Ramos (cell line): ENCODE results near the gene NUP153.

Experiments used
- in situ Hi-C: fragments of 300-500 bp; cut with MboI; formaldehyde crosslinking; loops from one replicate; pipeline ENCODE4 v1.14.3; 2022; ENCODE audit warnings: low sequenced_read_pairs; ENCODE audit not compliant: unreplicated experiment

The NUP153 gene

GRCh38 chr6:17672064-17672718 lies 34.5 kb downstream of the NUP153 start:
- in situ Hi-C loops = no loop called here

GRCh38 chr6:17666646-17667045 lies 40.1 kb downstream of the NUP153 start:
- in situ Hi-C loops = no loop called here

GRCh38 chr6:17665132-17665531 lies 41.6 kb downstream of the NUP153 start:
- in situ Hi-C loops = no loop called here

DNA sequence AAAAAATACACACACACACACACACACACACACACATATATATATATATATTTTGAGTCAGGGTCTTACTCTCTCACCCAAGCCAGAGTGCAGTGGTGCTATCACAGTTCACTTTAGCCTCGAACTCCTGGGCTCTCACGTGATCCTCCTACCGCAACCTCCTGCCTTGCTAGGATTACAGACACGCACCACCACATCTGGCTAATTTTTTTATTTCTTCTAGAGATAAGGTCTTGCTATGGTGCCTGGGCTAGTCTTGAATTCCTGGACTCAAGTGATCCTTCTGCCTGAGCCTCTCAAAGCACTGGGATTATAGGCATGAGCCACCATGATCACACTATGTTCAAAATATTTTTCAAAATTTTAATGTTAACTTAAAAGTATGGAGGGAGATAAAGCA lies 43.5 kb downstream of the NUP153 start:
- in situ Hi-C loops = no loop called here

GRCh38 chr6:17662585-17662984 lies 44.1 kb downstream of the NUP153 start:
- in situ Hi-C loops = no loop called here

- in situ Hi-C loops = no loop called here
Measured at GRCh38 chr6:17656644-17657043, 50.1 kb downstream of the NUP153 start.

DNA sequence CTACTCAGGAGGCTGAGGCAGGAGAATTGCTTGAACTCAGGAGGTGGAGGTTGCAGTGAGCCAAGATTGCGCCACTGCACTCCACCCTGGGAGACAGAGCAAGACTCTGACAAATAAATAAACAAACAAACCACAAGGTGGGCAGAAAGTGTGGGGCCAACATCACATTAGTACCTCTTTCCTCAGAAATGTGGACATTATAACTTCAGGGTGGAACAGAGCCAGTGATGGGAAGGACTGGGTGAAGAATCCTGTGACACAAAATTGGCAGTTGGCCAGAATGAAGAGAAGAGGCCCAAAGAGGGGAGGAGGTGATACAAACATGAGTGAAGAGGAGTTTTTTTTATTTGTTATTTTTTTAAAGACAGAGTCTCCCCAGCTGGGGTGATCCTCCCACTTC lies 50.6 kb downstream of the NUP153 start:
- in situ Hi-C loops = no loop called here

- in situ Hi-C loops = no loop called here
Measured at GRCh38 chr6:17653198-17653882, 53.4 kb downstream of the NUP153 start.

GRCh38 chr6:17650656-17651309 lies 55.9 kb downstream of the NUP153 start:
- in situ Hi-C loops = no loop called here

DNA sequence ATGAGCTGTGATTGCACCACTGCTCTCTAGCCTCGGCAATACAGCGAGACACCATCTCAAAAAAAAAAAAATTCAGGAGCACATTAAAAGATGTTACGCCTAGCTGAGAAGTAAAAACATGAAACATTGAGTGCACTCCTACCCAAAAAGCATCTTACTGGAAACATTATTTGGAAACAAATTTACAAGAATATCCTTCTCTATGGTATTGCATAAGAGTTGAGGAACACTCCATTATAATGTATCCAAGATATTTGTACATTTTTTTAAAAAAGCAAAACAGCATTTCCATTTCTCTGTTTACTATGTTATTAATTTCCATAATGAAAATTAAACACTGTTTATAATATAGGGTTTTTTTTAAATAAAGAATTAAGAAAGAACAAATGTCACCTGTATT lies 58.0 kb downstream of the NUP153 start:
- in situ Hi-C loops = no loop called here

DNA sequence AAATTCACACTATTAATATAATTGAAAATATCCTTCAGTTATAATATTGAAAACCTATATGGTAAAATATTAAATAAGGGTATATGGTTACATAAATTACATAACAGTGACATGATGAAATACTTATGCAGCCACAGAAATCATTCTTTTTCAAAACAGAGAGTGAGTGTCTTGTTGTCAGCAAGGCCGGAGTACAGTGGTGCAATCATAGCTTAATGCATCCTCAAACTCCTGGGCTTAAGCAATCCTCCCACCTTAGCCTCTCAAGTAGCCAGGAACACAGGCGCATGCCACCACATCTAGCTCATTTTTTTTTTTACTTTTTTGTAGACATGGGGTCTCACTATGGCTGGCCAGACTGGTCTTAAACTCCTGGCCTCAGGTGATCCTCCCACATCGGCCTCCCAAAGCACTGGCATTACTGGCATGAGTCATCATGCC lies 66.2 kb downstream of the NUP153 start:
- in situ Hi-C loops = no loop called here

GRCh38 chr6:17638212-17638715 lies 68.5 kb downstream of the NUP153 start:
- in situ Hi-C loops = no loop called here

DNA sequence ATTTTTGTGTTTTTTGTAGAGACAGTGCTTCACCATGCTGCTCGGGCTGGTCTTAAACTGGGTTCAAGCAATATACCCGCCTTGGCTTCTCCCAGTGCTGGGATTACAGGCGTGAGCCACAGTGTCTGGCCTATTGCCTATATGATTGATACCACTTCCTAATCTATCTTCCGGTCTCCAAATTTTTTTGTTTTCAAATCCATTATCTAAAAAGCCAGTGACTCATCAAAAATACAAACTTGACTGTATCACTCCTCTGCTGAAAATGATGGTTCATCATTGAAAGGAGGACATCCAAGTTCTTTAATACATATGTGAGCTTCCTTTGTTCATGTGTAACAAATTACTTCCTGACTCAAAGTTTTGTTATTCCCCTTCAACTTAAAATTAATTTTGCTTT lies 71.2 kb downstream of the NUP153 start:
- in situ Hi-C loops = no loop called here

- in situ Hi-C loops = no loop called here
Measured at GRCh38 chr6:17633465-17634188, 73.1 kb downstream of the NUP153 start.

DNA sequence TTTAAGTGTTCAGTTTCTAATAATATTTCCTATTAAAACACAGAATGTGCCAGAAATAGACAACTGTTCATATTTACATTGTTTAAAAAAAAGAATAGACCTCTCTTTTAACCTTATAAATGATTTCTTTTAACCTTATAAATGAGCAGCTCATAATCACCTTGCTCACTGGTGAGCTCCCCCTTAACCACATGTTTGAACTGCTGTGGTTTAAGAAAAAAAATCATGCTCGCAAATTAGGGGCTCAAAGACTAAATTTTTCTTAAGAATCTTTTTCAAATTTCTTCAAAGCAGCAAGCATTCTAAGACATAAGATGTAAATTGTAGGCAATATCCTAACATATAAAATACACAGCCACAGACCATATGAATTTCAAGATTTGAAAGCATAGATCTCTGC lies 73.8 kb downstream of the NUP153 start:
- in situ Hi-C loops = no loop called here

DNA sequence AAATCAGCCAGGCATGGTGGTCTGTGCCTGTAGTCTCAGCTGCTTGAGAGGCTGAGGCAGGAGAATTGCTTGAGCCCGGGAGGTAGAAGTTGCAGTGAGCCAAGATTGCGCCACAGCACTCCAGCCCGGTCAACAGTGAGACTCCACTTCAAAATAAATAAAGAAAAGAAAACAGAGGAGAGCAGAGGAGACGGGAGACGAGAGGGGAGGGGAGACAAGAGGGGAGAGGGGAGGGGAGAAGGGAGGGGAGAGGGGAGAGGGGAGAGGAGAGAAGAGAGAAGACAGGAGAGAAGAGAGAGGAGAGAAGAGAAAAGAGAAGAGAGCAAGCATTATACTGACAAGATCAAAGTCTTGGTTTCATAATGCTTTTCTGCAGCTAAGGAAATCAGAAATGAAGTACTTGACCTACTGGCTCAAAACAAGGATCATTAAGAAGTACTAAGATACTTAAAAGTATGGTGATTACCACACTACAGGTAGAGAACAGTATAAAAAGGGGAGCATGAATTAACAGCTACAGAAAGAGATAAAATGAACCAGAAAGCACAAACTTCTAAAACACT lies 76.1 kb downstream of the NUP153 start:
- in situ Hi-C loops = no loop called here

- in situ Hi-C loops = no loop called here
Measured at GRCh38 chr6:17629824-17630510, 76.8 kb downstream of the NUP153 start.

DNA sequence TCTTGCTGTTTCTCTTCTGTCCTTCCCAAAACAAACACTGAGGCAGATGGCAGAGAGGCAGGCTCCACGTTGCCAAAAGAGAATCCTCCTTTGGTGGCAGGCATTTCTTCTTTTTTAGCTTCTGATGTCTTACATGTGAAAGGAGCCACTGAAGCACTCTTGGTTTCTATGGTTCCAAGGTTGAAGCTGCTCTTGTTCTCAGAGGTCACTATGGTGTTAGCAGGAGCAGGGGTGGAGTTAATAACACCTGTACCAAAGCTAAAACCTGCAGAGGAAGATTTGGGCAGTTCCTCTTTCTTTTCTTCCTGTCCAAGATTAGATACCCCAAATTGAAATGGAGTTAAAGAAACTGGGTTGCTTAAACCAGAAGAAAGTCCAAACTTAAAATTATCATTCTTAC lies 77.9 kb downstream of the NUP153 start:
- in situ Hi-C loops = no loop called here

DNA sequence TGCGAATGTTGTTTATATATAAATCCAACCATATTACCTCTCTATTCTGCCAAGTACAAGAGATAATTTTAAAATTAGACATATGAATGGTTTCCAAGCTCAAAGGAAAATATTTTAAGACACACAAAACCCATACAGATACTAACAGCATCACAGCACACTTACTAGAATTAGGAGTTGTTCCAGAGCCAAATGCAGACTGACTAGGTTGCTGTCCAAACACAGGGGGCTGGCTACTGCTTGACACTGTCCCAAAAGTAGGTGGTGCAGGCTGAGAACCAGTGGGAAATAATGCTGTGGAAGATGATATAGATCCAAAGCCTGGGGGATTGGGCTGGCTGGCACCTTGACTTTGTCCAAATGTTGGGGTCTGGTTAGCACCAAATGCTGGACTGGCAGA lies 82.3 kb downstream of the NUP153 start:
- in situ Hi-C loops = loop anchor here (25.0 kb wide), 1 partner anchor 613 kb away; no protein-coding TSS in a partner anchor

DNA sequence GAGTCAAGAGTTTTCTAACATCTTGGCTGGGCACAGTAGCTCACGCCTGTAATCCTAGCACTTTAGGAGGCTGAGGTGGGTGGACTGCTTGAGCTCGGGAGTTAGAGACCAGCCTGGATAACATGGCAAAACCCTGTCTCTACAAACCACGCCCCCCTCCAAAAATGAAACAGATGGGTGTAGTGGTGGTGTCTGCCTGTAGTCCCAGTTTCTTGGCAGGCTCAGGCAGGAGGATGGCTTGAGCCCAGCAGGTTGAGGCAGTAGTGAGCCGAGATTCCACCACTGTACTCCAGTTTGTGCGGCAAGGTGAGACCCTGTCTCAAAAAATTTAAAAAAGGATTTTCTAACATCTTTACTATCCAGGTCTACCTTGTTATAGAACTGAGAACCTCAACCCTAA lies 84.6 kb downstream of the NUP153 start:
- in situ Hi-C loops = loop anchor here (25.0 kb wide), 1 partner anchor 615 kb away; no protein-coding TSS in a partner anchor
